Memory B cell (primary cell): ENCODE measurements around the gene THADA.
A peak's percentile ranks its signal among the peaks of the same experiment; 100 is the strongest.

Experiments
- ATAC-seq: fragments of 150-1000 bp; cut with Tn5 transposase; 2 replicates; pipeline ENCODE4 v1.10.0; 2021; ENCODE audit warnings: low read depth, mild to moderate bottlenecking, moderate library complexity
- DNase-seq, 2 donors: peaks; one replicate each; pipeline ENCODE4 v3.0.0; 2022; ENCODE audit warnings: low spot score in 2 of 2
- H3K27ac Mint-ChIP-seq: one replicate; pipeline ENCODE4 v1.8.0; 2022; ENCODE audit warnings: mild to moderate bottlenecking, moderate library complexity, mixed read lengths
- H3K27me3 Mint-ChIP-seq: one replicate; pipeline ENCODE4 v1.8.0; 2022; ENCODE audit warnings: mixed read lengths
- H3K36me3 Mint-ChIP-seq: one replicate; pipeline ENCODE4 v1.8.0; 2022; ENCODE audit warnings: mild to moderate bottlenecking, mixed read lengths
- H3K4me1 Mint-ChIP-seq: one replicate; pipeline ENCODE4 v1.8.0; 2022; ENCODE audit warnings: mixed read lengths
- H3K4me3 Mint-ChIP-seq: one replicate; pipeline ENCODE4 v1.8.0; 2022; ENCODE audit warnings: mild to moderate bottlenecking, moderate library complexity, mixed read lengths
- H3K9me3 Mint-ChIP-seq: one replicate; pipeline ENCODE4 v1.8.0; 2022; ENCODE audit warnings: mixed read lengths

THADA gene

GRCh38 chr2:43465234-43465633, 130.6 kb downstream of the THADA start:
- H3K9me3 Mint-ChIP-seq: no peaks in the 10 kb centered on the region
- H3K4me1 Mint-ChIP-seq: peaks cover 21% of the 10 kb centered on the region
- H3K27me3 Mint-ChIP-seq: no peaks in the 10 kb centered on the region
- H3K36me3 Mint-ChIP-seq: peaks cover 21% of the 10 kb centered on the region
- no peak for ATAC-seq
- H3K4me3 Mint-ChIP-seq: no peak overlapping the region
- no peak overlapping the region for H3K27ac Mint-ChIP-seq
- DNase-seq: no peak

GRCh38 chr2:43464590-43464989, 131.2 kb downstream of the THADA start:
- Mint-ChIP-seq H3K27me3 (no peaks in the 10 kb centered on the region), H3K4me3 (no peak overlapping the region), H3K36me3 (peaks cover 21% of the 10 kb centered on the region), H3K4me1 (peaks cover 21% of the 10 kb centered on the region), H3K27ac (no peak overlapping the region), H3K9me3 (no peaks in the 10 kb centered on the region)
- ATAC-seq: no peak
- no peak for DNase-seq

- ATAC-seq: no peak
- no peak for DNase-seq
- Mint-ChIP-seq H3K4me1 (peaks cover 26% of the 10 kb centered on the region), H3K27ac (peak overlapping the region; percentile 14), H3K4me3 (no peak overlapping the region), H3K36me3 (peaks cover 27% of the 10 kb centered on the region), H3K9me3 (no peaks in the 10 kb centered on the region), H3K27me3 (no peaks in the 10 kb centered on the region)
Observed at GRCh38 chr2:43462866-43463641, 132.8 kb downstream of the THADA start.

GRCh38 chr2:43461453-43462073, 134.3 kb downstream of the THADA start:
- H3K27ac Mint-ChIP-seq: peak overlapping the region; percentile 79
- H3K9me3 Mint-ChIP-seq: no peaks in the 10 kb centered on the region
- H3K27me3 Mint-ChIP-seq: no peaks in the 10 kb centered on the region
- H3K36me3 Mint-ChIP-seq: peaks cover 30% of the 10 kb centered on the region
- no peak overlapping the region for H3K4me3 Mint-ChIP-seq
- ATAC-seq (peak; percentile 76), DNase-seq (peak in 1 of 2 donors; percentile 5)
- H3K4me1 Mint-ChIP-seq: peaks cover 30% of the 10 kb centered on the region

GRCh38 chr2:43460611-43461365, 135.1 kb downstream of the THADA start:
- Mint-ChIP-seq H3K27me3 (no peaks in the 10 kb centered on the region), H3K9me3 (no peaks in the 10 kb centered on the region), H3K4me1 (peaks cover 30% of the 10 kb centered on the region), H3K4me3 (no peak overlapping the region), H3K27ac (peak overlapping the region; percentile 54), H3K36me3 (peaks cover 25% of the 10 kb centered on the region)
- no peak for DNase-seq
- ATAC-seq: no peak

- Mint-ChIP-seq H3K9me3 (no peaks in the 10 kb centered on the region), H3K27ac (peak overlapping the region; percentile 54), H3K4me1 (peaks cover 26% of the 10 kb centered on the region), H3K27me3 (no peaks in the 10 kb centered on the region), H3K36me3 (peaks cover 23% of the 10 kb centered on the region), H3K4me3 (no peak overlapping the region)
- ATAC-seq (no peak), DNase-seq (no peak)
Observed at GRCh38 chr2:43460174-43460546, 135.7 kb downstream of the THADA start.

GRCh38 chr2:43459446-43460173, 136.2 kb downstream of the THADA start:
- Mint-ChIP-seq H3K9me3 (no peaks in the 10 kb centered on the region), H3K4me1 (peaks cover 26% of the 10 kb centered on the region), H3K4me3 (no peak overlapping the region), H3K27me3 (no peaks in the 10 kb centered on the region), H3K27ac (no peak overlapping the region), H3K36me3 (peaks cover 24% of the 10 kb centered on the region)
- ATAC-seq (no peak), DNase-seq (no peak)

GRCh38 chr2:43458014-43458628, 137.7 kb downstream of the THADA start:
- Mint-ChIP-seq H3K4me3 (no peak overlapping the region), H3K9me3 (no peaks in the 10 kb centered on the region), H3K27ac (no peak overlapping the region), H3K4me1 (peaks cover 26% of the 10 kb centered on the region), H3K36me3 (peaks cover 23% of the 10 kb centered on the region), H3K27me3 (no peaks in the 10 kb centered on the region)
- DNase-seq (no peak), ATAC-seq (no peak)

- Mint-ChIP-seq H3K27me3 (no peaks in the 10 kb centered on the region), H3K4me1 (peaks cover 18% of the 10 kb centered on the region), H3K9me3 (peaks cover 2% of the 10 kb centered on the region), H3K4me3 (no peak overlapping the region), H3K36me3 (peaks cover 32% of the 10 kb centered on the region), H3K27ac (peak overlapping the region; percentile 43)
- ATAC-seq: no peak
- DNase-seq: no peak
Observed at GRCh38 chr2:43455731-43456642, 139.9 kb downstream of the THADA start.

- Mint-ChIP-seq H3K27ac (peak overlapping the region; percentile 43), H3K27me3 (no peaks in the 10 kb centered on the region), H3K9me3 (peaks cover 3% of the 10 kb centered on the region), H3K4me3 (no peak overlapping the region), H3K36me3 (peaks cover 32% of the 10 kb centered on the region), H3K4me1 (peaks cover 13% of the 10 kb centered on the region)
- no peak for DNase-seq
- ATAC-seq: no peak
Observed at GRCh38 chr2:43455296-43455695, 140.5 kb downstream of the THADA start.

GRCh38 chr2:43454791-43455190, 141.0 kb downstream of the THADA start:
- peaks cover 13% of the 10 kb centered on the region for H3K4me1 Mint-ChIP-seq
- peak overlapping the region; percentile 43 for H3K27ac Mint-ChIP-seq
- ATAC-seq: no peak
- no peak overlapping the region for H3K4me3 Mint-ChIP-seq
- peaks cover 34% of the 10 kb centered on the region for H3K36me3 Mint-ChIP-seq
- H3K27me3 Mint-ChIP-seq: no peaks in the 10 kb centered on the region
- peaks cover 3% of the 10 kb centered on the region for H3K9me3 Mint-ChIP-seq
- no peak for DNase-seq

- Mint-ChIP-seq H3K27ac (no peak overlapping the region), H3K36me3 (peaks cover 36% of the 10 kb centered on the region), H3K4me1 (peaks cover 8% of the 10 kb centered on the region), H3K27me3 (no peaks in the 10 kb centered on the region), H3K4me3 (no peak overlapping the region), H3K9me3 (peaks cover 3% of the 10 kb centered on the region)
- no peak for ATAC-seq
- DNase-seq: no peak
Observed at GRCh38 chr2:43453179-43454170, 142.4 kb downstream of the THADA start.
